ENCODE measurements around the gene TBL1XR1. TPM values are rescaled to one million over a fixed set of nuclear protein-coding genes. Genes with fewer than 3 reads are reported as not detected.

The TBL1XR1 gene
- total and polyA plus RNA-seq, 2 experiments from 2014 or later: 30.2 to 165 TPM

DNA sequence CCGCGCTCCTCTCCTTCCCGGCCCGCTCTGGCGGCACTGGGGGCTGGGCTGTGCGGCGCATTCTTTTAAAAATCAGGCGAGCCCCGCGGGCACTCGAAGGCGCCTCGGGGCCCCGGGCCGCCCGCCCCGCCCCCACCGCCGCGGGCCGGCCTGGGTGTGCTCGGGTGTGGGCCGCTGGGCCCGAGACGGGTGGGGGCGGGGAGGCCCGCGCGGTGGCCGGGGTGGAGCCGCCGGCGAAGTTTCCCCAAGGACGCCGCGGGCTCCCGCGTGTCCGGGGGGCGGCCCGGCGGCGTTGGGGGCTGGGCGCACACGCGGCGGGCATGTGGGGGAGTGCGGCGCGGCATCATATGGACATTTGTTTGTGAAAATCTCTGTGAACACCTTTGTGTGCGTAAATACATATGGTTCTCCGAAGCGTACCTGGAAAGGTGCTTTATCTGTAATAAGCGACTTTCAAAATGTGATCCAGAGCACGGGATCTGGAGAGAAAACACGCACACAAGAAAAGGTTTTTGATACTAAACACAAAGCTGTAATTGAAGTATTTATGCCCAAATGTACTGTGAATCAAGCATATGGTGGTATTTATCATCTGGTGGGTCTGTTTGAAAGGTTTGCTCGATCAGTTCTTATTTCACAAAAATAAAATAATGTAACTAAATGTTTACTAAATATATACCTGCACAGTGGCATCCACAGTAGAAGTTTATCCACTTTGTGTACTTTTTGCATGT lies 612 bp upstream of the TBL1XR1 start:
- H3K9me3 ChIP-seq (ENCODE audit: low read depth): no peaks in the 10 kb centered on the region
- peak; percentile 89 for DNase-seq (ENCODE audit: low spot score)
- H3K4me1 ChIP-seq (ENCODE audit: insufficient read depth): peaks cover 16% of the 10 kb centered on the region
- H3K27ac ChIP-seq: peak overlapping the region; percentile 100
- H3K36me3 ChIP-seq (replicated peaks; ENCODE audit: insufficient read depth, low read depth): no peaks in the 10 kb centered on the region
- 2% methylated on average over 26 of the region's 57 CpGs for WGBS (ENCODE audit: low lambda C conversion rate, missing lambda C conversion rate)
- peaks cover 43% of the 10 kb centered on the region for H3K79me2 ChIP-seq
- peak overlapping the region; percentile 77 for H3K4me2 ChIP-seq
- H3K4me3 ChIP-seq: peak overlapping the region; percentile 17
- H4K20me1 ChIP-seq (ENCODE audit: insufficient read depth, poor library complexity, severe bottlenecking): peaks cover 20% of the 10 kb centered on the region
- TF ChIP-seq EZH2phosphoT487 (IDR thresholded peaks at IDR 0.05; ENCODE audit: low read depth, severe bottlenecking, unreplicated experiment) (no peak), EZH2 (IDR thresholded peaks at IDR 0.05; ENCODE audit: borderline replicate concordance) (no peak)
- TF ChIP-seq, protein P1, sequence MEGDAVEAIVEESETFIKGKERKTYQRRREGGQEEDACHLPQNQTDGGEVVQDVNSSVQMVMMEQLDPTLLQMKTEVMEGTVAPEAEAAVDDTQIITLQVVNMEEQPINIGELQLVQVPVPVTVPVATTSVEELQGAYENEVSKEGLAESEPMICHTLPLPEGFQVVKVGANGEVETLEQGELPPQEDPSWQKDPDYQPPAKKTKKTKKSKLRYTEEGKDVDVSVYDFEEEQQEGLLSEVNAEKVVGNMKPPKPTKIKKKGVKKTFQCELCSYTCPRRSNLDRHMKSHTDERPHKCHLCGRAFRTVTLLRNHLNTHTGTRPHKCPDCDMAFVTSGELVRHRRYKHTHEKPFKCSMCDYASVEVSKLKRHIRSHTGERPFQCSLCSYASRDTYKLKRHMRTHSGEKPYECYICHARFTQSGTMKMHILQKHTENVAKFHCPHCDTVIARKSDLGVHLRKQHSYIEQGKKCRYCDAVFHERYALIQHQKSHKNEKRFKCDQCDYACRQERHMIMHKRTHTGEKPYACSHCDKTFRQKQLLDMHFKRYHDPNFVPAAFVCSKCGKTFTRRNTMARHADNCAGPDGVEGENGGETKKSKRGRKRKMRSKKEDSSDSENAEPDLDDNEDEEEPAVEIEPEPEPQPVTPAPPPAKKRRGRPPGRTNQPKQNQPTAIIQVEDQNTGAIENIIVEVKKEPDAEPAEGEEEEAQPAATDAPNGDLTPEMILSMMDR (IDR thresholded peaks at IDR 0.05; ENCODE audit: poor library complexity): no peak
- peak overlapping the region; percentile 37 for H2AFZ ChIP-seq
- H3K9me2 ChIP-seq (replicated peaks; ENCODE audit: insufficient read depth): no peaks in the 10 kb centered on the region
- H3K27me3 ChIP-seq: no peaks in the 10 kb centered on the region

DNA sequence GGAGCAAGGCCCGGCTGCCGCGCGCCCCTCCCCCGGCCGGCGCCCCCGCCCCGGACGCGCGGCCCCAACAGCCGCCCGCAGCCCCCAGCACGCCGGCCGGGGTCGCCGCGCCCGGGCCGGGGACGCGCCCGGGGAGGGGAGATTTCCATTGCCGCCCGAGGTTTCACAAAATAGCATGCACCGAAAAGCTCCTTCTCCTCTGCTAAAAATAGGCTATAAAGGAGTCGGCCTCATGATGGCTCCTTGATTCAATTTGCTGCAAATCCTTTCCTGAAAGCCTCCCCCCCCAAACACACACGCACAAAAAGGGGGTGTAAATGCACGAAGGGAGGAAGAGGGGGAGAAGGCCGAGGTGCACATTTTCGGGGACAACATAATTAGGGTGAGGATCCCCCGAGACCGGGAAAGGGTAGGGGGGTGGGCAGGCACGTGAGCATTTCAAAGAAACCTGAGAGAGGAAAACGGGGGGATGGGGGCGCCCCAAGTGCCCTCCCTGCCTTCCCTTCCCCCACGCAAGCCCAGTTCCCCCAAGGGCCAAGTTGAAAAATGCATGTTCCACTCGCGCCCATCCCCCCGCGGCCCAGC lies 734 bp downstream of the TBL1XR1 start:
- peaks cover 56% of the 10 kb centered on the region for H3K79me2 ChIP-seq
- DNase-seq (ENCODE audit: low spot score): peak; percentile 49
- H3K4me2 ChIP-seq: peak overlapping the region; percentile 79
- H3K9me2 ChIP-seq (replicated peaks; ENCODE audit: insufficient read depth): no peaks in the 10 kb centered on the region
- peak overlapping the region; percentile 100 for H3K27ac ChIP-seq
- no peaks in the 10 kb centered on the region for H3K36me3 ChIP-seq (replicated peaks; ENCODE audit: insufficient read depth, low read depth)
- peak overlapping the region; percentile 100 for H3K4me3 ChIP-seq
- H2AFZ ChIP-seq: peak overlapping the region; percentile 58
- H4K20me1 ChIP-seq (ENCODE audit: insufficient read depth, poor library complexity, severe bottlenecking): peaks cover 33% of the 10 kb centered on the region
- H3K4me1 ChIP-seq (ENCODE audit: insufficient read depth): peaks cover 16% of the 10 kb centered on the region
- no peaks in the 10 kb centered on the region for H3K27me3 ChIP-seq
- TF ChIP-seq EZH2phosphoT487 (IDR thresholded peaks at IDR 0.05; ENCODE audit: low read depth, severe bottlenecking, unreplicated experiment) (no peak), EZH2 (IDR thresholded peaks at IDR 0.05; ENCODE audit: borderline replicate concordance) (no peak)
- TF ChIP-seq, protein P1 (IDR thresholded peaks at IDR 0.05; ENCODE audit: poor library complexity): no peak
- no peaks in the 10 kb centered on the region for H3K9me3 ChIP-seq (ENCODE audit: low read depth)
- WGBS (ENCODE audit: low lambda C conversion rate, missing lambda C conversion rate): 2% methylated on average over 24 of the region's 43 CpGs

DNA sequence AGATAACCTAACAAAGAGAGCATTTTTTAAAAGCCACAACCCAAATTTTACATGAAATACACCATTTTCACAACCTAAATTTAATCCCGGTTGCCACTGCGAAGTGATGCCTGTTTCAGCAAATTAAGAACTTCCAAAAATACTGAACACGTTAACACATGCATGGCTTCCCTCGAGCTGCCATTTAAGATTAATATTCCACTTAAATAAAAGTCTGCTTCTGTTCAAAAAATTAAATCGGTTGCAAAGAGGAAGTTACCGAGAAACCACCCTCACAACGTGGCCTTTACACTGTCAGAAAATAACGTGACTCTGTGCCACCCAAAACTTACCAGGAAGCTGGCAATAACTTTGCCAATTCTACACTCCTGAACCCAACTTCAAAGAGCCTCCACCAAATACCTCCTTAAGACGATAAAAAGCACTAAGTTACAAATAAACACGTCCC lies 1.2 kb downstream of the TBL1XR1 start:
- peaks cover 61% of the 10 kb centered on the region for H3K79me2 ChIP-seq
- H3K4me3 ChIP-seq: peak overlapping the region; percentile 100
- H3K27ac ChIP-seq: peak overlapping the region; percentile 100
- H4K20me1 ChIP-seq (ENCODE audit: insufficient read depth, poor library complexity, severe bottlenecking): peaks cover 38% of the 10 kb centered on the region
- peak overlapping the region; percentile 79 for H3K4me2 ChIP-seq
- WGBS (ENCODE audit: low lambda C conversion rate, missing lambda C conversion rate): 3% methylated on average over 9 of the region's 10 CpGs
- no peaks in the 10 kb centered on the region for H3K27me3 ChIP-seq
- no peak for TF ChIP-seq EZH2phosphoT487 (IDR thresholded peaks at IDR 0.05; ENCODE audit: low read depth, severe bottlenecking, unreplicated experiment)
- TF ChIP-seq EZH2 (IDR thresholded peaks at IDR 0.05; ENCODE audit: borderline replicate concordance): no peak
- no peak overlapping the region for H2AFZ ChIP-seq
- no peaks in the 10 kb centered on the region for H3K36me3 ChIP-seq (replicated peaks; ENCODE audit: insufficient read depth, low read depth)
- no peaks in the 10 kb centered on the region for H3K9me2 ChIP-seq (replicated peaks; ENCODE audit: insufficient read depth)
- peaks cover 16% of the 10 kb centered on the region for H3K4me1 ChIP-seq (ENCODE audit: insufficient read depth)
- no peak for DNase-seq (ENCODE audit: low spot score)
- H3K9me3 ChIP-seq (ENCODE audit: low read depth): no peaks in the 10 kb centered on the region
